GM23338 (cell line): Measurements from ENCODE around the gene BICRA. TPM values are rescaled to one million over a fixed set of nuclear protein-coding genes. Genes with fewer than 3 reads are reported as not detected.

ENCODE experiments used
- ZNF462 ChIP-seq: fragments of 250-450 bp; sonication (Bioruptor Pico); IDR thresholded peaks from 2 replicates; pipeline ENCODE4 v1.5.0; 2020; ENCODE audit warnings: mild to moderate bottlenecking, moderate library complexity
- polyA plus RNA-seq: library from polyadenylated mRNA; unstranded; fragments of >200 nt; fragmentation: Nextera tagmentation; extraction: Ambion mirVana; gene quantifications from 2 replicates; pipeline ENCODE4 v1.2.1, GENCODE V29; 2016
- small RNA-seq: library from RNA; depleted of rRNA; stranded (forward); fragments of <200 nt; gene quantifications from one replicate; pipeline ENCODE3, GENCODE V24; 2014; ENCODE audit warnings: low replicate concordance
- total RNA-seq: library from RNA; depleted of rRNA; stranded (reverse); fragments of >200 nt; shearing (Covaris generic); gene quantifications from 2 replicates; pipeline ENCODE4 v1.2.3, GENCODE V29; 2014; rRNA removed

Gene BICRA
- total and polyA plus RNA-seq, 2 experiments from 2014 or later = 7.0 to 37.7 TPM

- no peak for TF ChIP-seq ZNF462 (CRISPR knock-in tag)
Observed at GRCh38 chr19:47752440-47753211, 143.7 kb downstream of the BICRA start (continued).

Small RNAs within 50 kb of the gene (small RNA-seq; reads per million reads assigned to genes)
- gene RN7SL322P = not detected

Other genes with a start within 250 kb of the BICRA start
- 33.7 and 40.7 TPM in 2 replicates for gene MEIS3, start 189.6 kb upstream of the BICRA start, total RNA-seq
- 20.6 and 20.8 TPM in 2 replicates for gene MEIS3, start 189.6 kb upstream of the BICRA start, polyA plus RNA-seq
- 10.0 and 11.6 TPM in 2 replicates for gene SLC8A2, start 137.2 kb upstream of the BICRA start, total RNA-seq
- 0.86 and 1.1 TPM in 2 replicates for gene SLC8A2, start 137.2 kb upstream of the BICRA start, polyA plus RNA-seq
- gene KPTN, start 124.9 kb upstream of the BICRA start, total RNA-seq = 19.8 and 28.0 TPM in 2 replicates
- gene KPTN, start 124.9 kb upstream of the BICRA start, polyA plus RNA-seq = 26.2 and 31.1 TPM in 2 replicates
- 42.9 and 52.0 TPM in 2 replicates for gene NAPA, start 94.1 kb upstream of the BICRA start, total RNA-seq
- gene NAPA, start 94.1 kb upstream of the BICRA start, polyA plus RNA-seq = 72.1 and 74.3 TPM in 2 replicates
- gene ZNF541, start 36.0 kb upstream of the BICRA start, total RNA-seq = 0.42 TPM in 1 of 2 replicates, not detected in the other
- 0.05 and 0.26 TPM in 2 replicates for gene ZNF541, start 36.0 kb upstream of the BICRA start, polyA plus RNA-seq
- gene EHD2, start 104.3 kb downstream of the BICRA start, total RNA-seq = 10.8 and 11.7 TPM in 2 replicates
- 6.6 TPM in 2 replicates for gene EHD2, start 104.3 kb downstream of the BICRA start, polyA plus RNA-seq
- gene NOP53, start 136.4 kb downstream of the BICRA start, total RNA-seq = 151 and 167 TPM in 2 replicates
- 192 and 211 TPM in 2 replicates for gene NOP53, start 136.4 kb downstream of the BICRA start, polyA plus RNA-seq
- 524 and 558 TPM in 2 replicates for gene SELENOW, start 169.6 kb downstream of the BICRA start, total RNA-seq
- gene SELENOW, start 169.6 kb downstream of the BICRA start, polyA plus RNA-seq = 811 and 820 TPM in 2 replicates
- 0.19 and 0.28 TPM in 2 replicates for gene TPRX1, start 195.4 kb downstream of the BICRA start, total RNA-seq
- gene TPRX1, start 195.4 kb downstream of the BICRA start, polyA plus RNA-seq = 0.14 TPM in 1 of 2 replicates, not detected in the other
- not detected in 2 replicates for gene CRX, start 212.8 kb downstream of the BICRA start, total RNA-seq
- gene CRX, start 212.8 kb downstream of the BICRA start, polyA plus RNA-seq = 0.07 and 0.15 TPM in 2 replicates